Measurements from ENCODE around the gene P2RY1.
A peak's percentile ranks its signal among the peaks of the same experiment; 100 is the strongest.

Gene P2RY1

GRCh38 chr3:152834776-152835600 lies at the start of gene P2RY1:
P2RY1 (plus strand) TSS chr3:152835131; CDS start chr3:152835783, 652 bp downstream.
- peak; percentile 73 for DNase-seq

- DNase-seq: no peak
Observed at GRCh38 chr3:152786977-152787681, 47.8 kb upstream of the P2RY1 start.

- no peak for DNase-seq
Observed at GRCh38 chr3:152790651-152791387, 44.1 kb upstream of the P2RY1 start.

GRCh38 chr3:152793969-152794368 lies 41.0 kb upstream of the P2RY1 start:
- DNase-seq: no peak

- DNase-seq: no peak
Observed at GRCh38 chr3:152797751-152798432, 37.0 kb upstream of the P2RY1 start.

- DNase-seq: no peak
Observed at GRCh38 chr3:152811974-152812760, 22.8 kb upstream of the P2RY1 start.

- no peak for DNase-seq
Observed at GRCh38 chr3:152817400-152817799, 17.5 kb upstream of the P2RY1 start.

- no peak for DNase-seq
Observed at GRCh38 chr3:152818027-152818426, 16.9 kb upstream of the P2RY1 start.

- no peak for DNase-seq
Observed at GRCh38 chr3:152823173-152823572, 11.8 kb upstream of the P2RY1 start.

GRCh38 chr3:152823781-152824180 lies 11.2 kb upstream of the P2RY1 start:
- DNase-seq: peak; percentile 83

GRCh38 chr3:152825566-152825965 lies 9.4 kb upstream of the P2RY1 start:
- no peak for DNase-seq

- DNase-seq: peak; percentile 21
Observed at GRCh38 chr3:152826476-152826875, 8.5 kb upstream of the P2RY1 start.

GRCh38 chr3:152827313-152827712 lies 7.6 kb upstream of the P2RY1 start:
- no peak for DNase-seq

- DNase-seq: no peak
Observed at GRCh38 chr3:152828075-152828840, 6.7 kb upstream of the P2RY1 start.

GRCh38 chr3:152830245-152830644 lies 4.7 kb upstream of the P2RY1 start:
- no peak for DNase-seq

GRCh38 chr3:152832046-152832445 lies 2.9 kb upstream of the P2RY1 start:
- no peak for DNase-seq

GRCh38 chr3:152833089-152833488 lies 1.8 kb upstream of the P2RY1 start:
- DNase-seq: no peak

GRCh38 chr3:152834191-152834775 lies 648 bp upstream of the P2RY1 start:
- no peak for DNase-seq

- DNase-seq: no peak
Observed at GRCh38 chr3:152835601-152836102, 721 bp downstream of the P2RY1 start.

- no peak for DNase-seq
Observed at GRCh38 chr3:152836269-152836668, 1.3 kb downstream of the P2RY1 start.

- DNase-seq: no peak
Observed at GRCh38 chr3:152839511-152839910, 4.6 kb downstream of the P2RY1 start.
